Measurements from ENCODE around the gene PRDM11. TPM values are rescaled to one million over a fixed set of nuclear protein-coding genes. Genes with fewer than 3 reads are reported as not detected.

Gene PRDM11
- total RNA-seq (2021) (10.7 and 12.1 TPM in 2 replicates), Bru-seq, nascent RNA (percentile 44 among the genes with signal in this experiment), BruChase-seq, experiment 1, labeled RNA remaining after a 2-hour chase (percentile 42 among the genes with signal in this experiment), BruChase-seq, experiment 2, labeled RNA remaining after a 6-hour chase (percentile 41 among the genes with signal in this experiment)
- long read RNA-seq, partial matches to known transcripts: 1 of 10 reads
- long read RNA-seq, other reads (novel, unspliced or antisense): 9 of 10 reads

DNA sequence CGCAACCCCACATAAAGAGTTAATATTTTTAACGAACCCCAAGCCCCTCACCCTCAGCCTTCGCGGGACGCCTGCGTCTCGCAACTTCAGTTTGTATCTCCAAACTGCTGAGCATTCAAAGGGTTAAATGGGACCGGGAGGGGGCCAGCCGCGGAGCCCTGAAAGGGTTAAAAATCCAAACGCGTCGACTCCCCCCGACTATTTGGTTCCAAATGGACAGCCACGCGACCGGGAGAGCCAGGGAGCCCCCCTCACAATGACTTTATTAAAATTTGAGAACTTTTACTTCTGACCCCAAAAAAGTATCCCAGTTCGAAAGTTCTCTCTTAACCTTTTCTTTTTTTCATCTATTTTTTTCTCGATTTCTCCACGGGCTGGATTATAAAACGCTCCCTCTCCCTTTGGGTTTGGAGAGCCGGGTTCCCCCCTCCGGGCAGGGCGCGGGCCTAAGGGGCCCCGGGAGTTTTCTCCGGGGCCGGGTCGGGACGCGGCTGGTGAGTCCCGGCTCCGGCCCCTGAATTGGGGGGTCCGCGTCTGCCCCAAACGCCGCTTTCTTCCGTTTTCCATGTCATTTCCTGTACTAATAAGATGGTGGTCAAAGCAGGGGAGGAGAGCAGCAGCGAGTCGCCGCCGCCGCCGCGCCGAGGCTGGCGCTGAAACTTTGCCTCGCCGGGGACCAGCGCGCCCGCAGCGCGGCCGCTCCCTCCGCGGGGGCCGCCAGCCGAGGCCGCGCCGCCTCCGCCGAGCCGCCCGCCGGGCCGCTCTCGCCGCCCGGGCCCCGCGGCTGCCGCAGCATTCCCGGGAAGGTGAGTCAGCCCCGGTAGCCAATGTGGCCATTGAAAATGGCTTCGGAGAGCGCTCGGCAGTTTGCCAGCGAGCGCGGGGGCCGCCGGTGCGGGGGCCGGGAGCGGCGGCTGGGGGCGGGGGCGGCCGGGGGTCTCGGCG is at the start of gene PRDM11:
PRDM11 (plus strand) TSS at position 568 of the 945 bp plus-strand sequence. CDS start 35,128 bp downstream, outside the sequence.
- ChIA-PET POLR2A (ENCODE audit: unreplicated experiment) (interaction anchor here (0.9 kb wide), 1 partner anchor 34 kb away, joined by 4 read pairs; no protein-coding TSS in a partner anchor), CTCF (no interaction called here)
- Histone ChIP-seq H3K27ac (peak within 1 kb of the TSS; percentile 86), H3K4me1 (replicated peaks; ENCODE audit: insufficient read depth) (peaks cover 13% of the 10 kb centered on the region; the same call in 1 of the 2 replicates), H3K79me2 (ENCODE audit: low read depth) (no peaks in the 10 kb centered on the region; the same call in 1 of the 2 replicates), H4K20me1 (ENCODE audit: insufficient read depth) (no peaks in the 10 kb centered on the region), H3K36me3 (ENCODE audit: low read depth) (no peaks in the 10 kb centered on the region), H3K4me3 (peak within 1 kb of the TSS; percentile 100), H3K9me2 (ENCODE audit: insufficient read depth) (no peaks in the 10 kb centered on the region), H3F3A (ENCODE audit: insufficient read depth, low read depth) (no peaks in the 10 kb centered on the region; the same call in 1 of the 2 replicates), H3K9me3 (ENCODE audit: insufficient read depth, low read depth) (no peaks in the 10 kb centered on the region), H3K4me2 (peak within 1 kb of the TSS; percentile 88), H3K27me3 (ENCODE audit: insufficient read depth, low read depth) (peaks cover 18% of the 10 kb centered on the region; the same call in 1 of the 2 replicates), H2AFZ (peak within 1 kb of the TSS; percentile 99)
- intact Hi-C loops (cut with micrococcal nuclease; ENCODE audit: unreplicated experiment): loop anchor here (1.0 kb wide), 1 partner anchor 33 kb away; no protein-coding TSS in a partner anchor
- no peak for TF ChIP-seq EZH2 (IDR thresholded peaks at IDR 0.05; ENCODE audit: low read depth)
- TF ChIP-seq, protein P1, sequence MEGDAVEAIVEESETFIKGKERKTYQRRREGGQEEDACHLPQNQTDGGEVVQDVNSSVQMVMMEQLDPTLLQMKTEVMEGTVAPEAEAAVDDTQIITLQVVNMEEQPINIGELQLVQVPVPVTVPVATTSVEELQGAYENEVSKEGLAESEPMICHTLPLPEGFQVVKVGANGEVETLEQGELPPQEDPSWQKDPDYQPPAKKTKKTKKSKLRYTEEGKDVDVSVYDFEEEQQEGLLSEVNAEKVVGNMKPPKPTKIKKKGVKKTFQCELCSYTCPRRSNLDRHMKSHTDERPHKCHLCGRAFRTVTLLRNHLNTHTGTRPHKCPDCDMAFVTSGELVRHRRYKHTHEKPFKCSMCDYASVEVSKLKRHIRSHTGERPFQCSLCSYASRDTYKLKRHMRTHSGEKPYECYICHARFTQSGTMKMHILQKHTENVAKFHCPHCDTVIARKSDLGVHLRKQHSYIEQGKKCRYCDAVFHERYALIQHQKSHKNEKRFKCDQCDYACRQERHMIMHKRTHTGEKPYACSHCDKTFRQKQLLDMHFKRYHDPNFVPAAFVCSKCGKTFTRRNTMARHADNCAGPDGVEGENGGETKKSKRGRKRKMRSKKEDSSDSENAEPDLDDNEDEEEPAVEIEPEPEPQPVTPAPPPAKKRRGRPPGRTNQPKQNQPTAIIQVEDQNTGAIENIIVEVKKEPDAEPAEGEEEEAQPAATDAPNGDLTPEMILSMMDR (conservative IDR thresholded peaks at IDR 0.05): no peak
- TSS peak; percentile 85 for BruUV-seq (replicated peaks)
- peak; percentile 41 to 76 for DNase-seq

DNA sequence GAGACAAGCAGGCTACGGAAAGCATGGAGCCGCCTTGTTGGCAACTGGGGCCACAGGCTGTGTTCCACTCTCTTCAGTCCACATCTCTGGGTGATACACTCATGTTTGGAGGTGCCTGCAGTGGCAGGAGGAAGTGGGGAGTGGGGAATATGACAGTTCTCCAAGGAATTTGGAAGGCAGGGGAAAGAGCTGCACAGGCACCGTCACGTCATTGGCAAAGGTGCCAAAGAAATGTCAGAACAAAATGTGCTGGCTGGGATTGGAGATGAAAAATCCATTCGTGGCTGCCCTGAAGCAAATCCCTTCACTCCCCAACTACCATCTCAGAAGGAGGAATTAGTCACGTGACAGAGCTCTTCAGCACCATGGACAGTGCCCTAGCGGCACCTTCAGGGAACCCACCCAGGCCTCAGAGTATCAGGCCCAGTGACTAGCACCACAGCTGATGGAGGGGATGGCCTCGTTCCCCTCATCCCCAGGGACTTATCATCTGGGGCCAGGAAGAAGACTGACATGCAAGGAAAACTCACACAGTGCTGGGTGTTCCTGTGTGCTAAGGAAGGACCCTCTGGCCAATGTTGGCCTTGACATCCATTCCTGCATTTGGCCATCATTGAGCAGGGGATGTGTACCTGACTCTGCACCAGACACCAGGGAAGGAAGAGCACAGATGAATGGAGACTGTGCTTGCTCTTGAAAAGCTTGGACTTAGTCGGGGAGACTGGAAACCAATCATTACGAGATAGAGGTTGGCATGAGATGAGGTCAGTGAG is 48.5 kb upstream of the PRDM11 start:
- no peaks in the 10 kb centered on the region for H3K9me2 ChIP-seq (ENCODE audit: insufficient read depth)
- no peak overlapping the region for H3K4me2 ChIP-seq
- no peak for DNase-seq
- no peak overlapping the region for H2AFZ ChIP-seq
- peaks cover 51% of the 10 kb centered on the region for H3K27me3 ChIP-seq (ENCODE audit: insufficient read depth, low read depth)
- no peaks in the 10 kb centered on the region for H4K20me1 ChIP-seq (ENCODE audit: insufficient read depth)
- CTCF ChIA-PET: no interaction called here
- intact Hi-C loops (cut with micrococcal nuclease; ENCODE audit: unreplicated experiment): no loop called here
- H3K36me3 ChIP-seq (ENCODE audit: low read depth): no peaks in the 10 kb centered on the region
- POLR2A ChIA-PET (ENCODE audit: unreplicated experiment): no interaction called here
- no peaks in the 10 kb centered on the region for H3K79me2 ChIP-seq (ENCODE audit: low read depth)
- H3K27ac ChIP-seq: no peak overlapping the region
- no peaks in the 10 kb centered on the region for H3K4me1 ChIP-seq (replicated peaks; ENCODE audit: insufficient read depth)
- H3K4me3 ChIP-seq: no peak overlapping the region
- no TSS peak for BruUV-seq (replicated peaks)
- TF ChIP-seq, protein P1 (conservative IDR thresholded peaks at IDR 0.05): no peak
- TF ChIP-seq EZH2 (IDR thresholded peaks at IDR 0.05; ENCODE audit: low read depth): no peak
- no peaks in the 10 kb centered on the region for H3K9me3 ChIP-seq (ENCODE audit: insufficient read depth, low read depth)
- no peaks in the 10 kb centered on the region for H3F3A ChIP-seq (ENCODE audit: insufficient read depth, low read depth)

DNA sequence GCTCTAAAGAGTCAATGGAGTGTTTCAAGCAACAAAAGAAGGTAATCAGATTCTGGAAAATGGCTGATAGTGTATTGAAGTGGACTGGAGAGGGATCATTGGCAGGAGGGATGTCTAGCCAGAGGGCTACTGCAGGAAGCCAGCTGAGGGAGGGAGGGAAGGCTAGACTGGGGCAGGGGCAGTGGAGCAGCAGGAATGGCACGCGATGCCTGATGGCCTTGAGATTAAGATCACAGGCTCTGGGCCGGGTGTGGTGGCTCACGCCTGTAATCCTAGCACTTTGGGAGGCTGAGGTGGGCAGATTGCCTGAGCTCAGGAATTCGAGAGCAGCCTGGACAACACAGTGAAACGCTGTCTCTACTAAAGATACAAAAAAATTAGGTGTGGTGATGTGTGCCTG is 47.5 kb upstream of the PRDM11 start:
- H3F3A ChIP-seq (ENCODE audit: insufficient read depth, low read depth): no peaks in the 10 kb centered on the region
- H3K4me2 ChIP-seq: no peak overlapping the region
- no peaks in the 10 kb centered on the region for H3K9me3 ChIP-seq (ENCODE audit: insufficient read depth, low read depth)
- ChIA-PET CTCF (no interaction called here), POLR2A (ENCODE audit: unreplicated experiment) (no interaction called here)
- intact Hi-C loops (cut with micrococcal nuclease; ENCODE audit: unreplicated experiment): no loop called here
- TF ChIP-seq EZH2 (IDR thresholded peaks at IDR 0.05; ENCODE audit: low read depth): no peak
- TF ChIP-seq, protein P1 (conservative IDR thresholded peaks at IDR 0.05): no peak
- no peaks in the 10 kb centered on the region for H3K79me2 ChIP-seq (ENCODE audit: low read depth)
- no peak overlapping the region for H3K27ac ChIP-seq
- no peaks in the 10 kb centered on the region for H3K9me2 ChIP-seq (ENCODE audit: insufficient read depth)
- no peaks in the 10 kb centered on the region for H3K4me1 ChIP-seq (replicated peaks; ENCODE audit: insufficient read depth)
- H3K4me3 ChIP-seq: no peak overlapping the region
- H2AFZ ChIP-seq: no peak overlapping the region
- no TSS peak for BruUV-seq (replicated peaks)
- H3K36me3 ChIP-seq (ENCODE audit: low read depth): no peaks in the 10 kb centered on the region
- H3K27me3 ChIP-seq (ENCODE audit: insufficient read depth, low read depth): peaks cover 51% of the 10 kb centered on the region
- no peaks in the 10 kb centered on the region for H4K20me1 ChIP-seq (ENCODE audit: insufficient read depth)
- DNase-seq: no peak

Measured in PC-9 (cell line).